HG03025 (cell line): Measurements from ENCODE around the gene THYN1.
"Not testable (repeated sequence)": the region's sequence is repeated elsewhere in the genome, so short reads cannot be mapped to it uniquely, and the experiment has no call there.

Experiments
- ATAC-seq: cut with Tn5 transposase; IDR thresholded peaks from one replicate; pipeline ENCODE4 v1.9.1; 2021; ENCODE audit warnings: mild to moderate bottlenecking, moderate library complexity; ENCODE audit not compliant: unreplicated experiment, low FRiP score

Gene THYN1

GRCh38 chr11:134275534-134276395, 22.6 kb upstream of the THYN1 start, which contains the start of gene GLB1L3:
TSS of gene GLB1L3 (plus strand) at chr11:134276379. CDS start at chr11:134276741, 362 bp downstream.
- peak; percentile 93 for ATAC-seq

GRCh38 chr11:134275188-134275533, 22.0 kb upstream of the THYN1 start:
- no peak for ATAC-seq

GRCh38 chr11:134273317-134273712, 20.2 kb upstream of the THYN1 start:
- ATAC-seq, result no peak

- ATAC-seq, result no peak
Observed at GRCh38 chr11:134272381-134273316, 19.5 kb upstream of the THYN1 start.

GRCh38 chr11:134271978-134272377, 18.8 kb upstream of the THYN1 start:
- no peak for ATAC-seq

- no peak for ATAC-seq
Observed at GRCh38 chr11:134270250-134270714, 17.1 kb upstream of the THYN1 start.

- ATAC-seq, result no peak
Observed at GRCh38 chr11:134267966-134268365, 14.8 kb upstream of the THYN1 start.

- no peak for ATAC-seq
Observed at GRCh38 chr11:134267461-134267860, 14.3 kb upstream of the THYN1 start.

- no peak for ATAC-seq
Observed at GRCh38 chr11:134266841-134267251, 13.7 kb upstream of the THYN1 start.

- no peak for ATAC-seq
Observed at GRCh38 chr11:134266440-134266839, 13.3 kb upstream of the THYN1 start.

GRCh38 chr11:134264966-134265764, 12.0 kb upstream of the THYN1 start:
- ATAC-seq, result no peak

- ATAC-seq, result no peak
Observed at GRCh38 chr11:134261626-134262488, 8.7 kb upstream of the THYN1 start.

GRCh38 chr11:134260983-134261382, 7.8 kb upstream of the THYN1 start:
- ATAC-seq, result no peak

- no peak for ATAC-seq
Observed at GRCh38 chr11:134260503-134260902, 7.4 kb upstream of the THYN1 start.

GRCh38 chr11:134258577-134258976, 5.4 kb upstream of the THYN1 start:
- ATAC-seq, result no peak

- ATAC-seq, result no peak
Observed at GRCh38 chr11:134257101-134257500, 3.9 kb upstream of the THYN1 start.

GRCh38 chr11:134255184-134255561, 2.0 kb upstream of the THYN1 start:
- ATAC-seq, result not testable (repeated sequence)

GRCh38 chr11:134254433-134255183, 1.5 kb upstream of the THYN1 start:
- ATAC-seq, result no peak
